Measurements from ENCODE around the gene TTBK1. TPM values are rescaled to one million over a fixed set of nuclear protein-coding genes. Genes with fewer than 3 reads are reported as not detected.

TTBK1 gene
- polyA plus RNA-seq, 4 donors, result 0.89 to 2.1 (median 1.0) TPM

GRCh38 chr6:43254138-43254817, 11.0 kb downstream of the TTBK1 start:
- 80 to 86% (median 83%) methylated on average over 15 of the region's 15 CpGs for WGBS, 3 donors
- Histone ChIP-seq H3K4me1 (ENCODE audit: control insufficient read depth in 3 of 3, insufficient read depth in 2 of 3, low read depth in 1 of 3, low read length in 2 of 3) (no peaks in the 10 kb centered on the region), H3K27me3 (ENCODE audit: control insufficient read depth in 3 of 3, insufficient read depth in 3 of 3, low read length in 3 of 3) (peaks cover 0 to 20% (median 0%) of the 10 kb centered on the region in 3 donors), H3K4me3 (ENCODE audit: low read depth in 1 of 3, low read length in 3 of 3) (no peak overlapping the region), H3K27ac (ENCODE audit: low read depth in 1 of 3, low read length in 2 of 3) (no peak overlapping the region), H3K9me3 (ENCODE audit: control insufficient read depth in 2 of 2, insufficient read depth in 1 of 2, low read depth in 1 of 2, low read length in 1 of 2) (no peaks in the 10 kb centered on the region), H3K36me3 (ENCODE audit: control insufficient read depth in 3 of 3, insufficient read depth in 2 of 3, low read depth in 1 of 3, low read length in 3 of 3) (peaks cover 0 to 2% (median 0%) of the 10 kb centered on the region in 3 donors)
- no peak for FAIRE-seq
- no peak for DNase-seq

- H3K36me3 ChIP-seq (ENCODE audit: control insufficient read depth in 3 of 3, insufficient read depth in 2 of 3, low read depth in 1 of 3, low read length in 3 of 3), result peaks cover 0 to 2% (median 0%) of the 10 kb centered on the region in 3 donors
- no peaks in the 10 kb centered on the region for H3K4me1 ChIP-seq (ENCODE audit: control insufficient read depth in 3 of 3, insufficient read depth in 2 of 3, low read depth in 1 of 3, low read length in 2 of 3)
- no peak overlapping the region for H3K27ac ChIP-seq (ENCODE audit: low read depth in 1 of 3, low read length in 2 of 3)
- H3K9me3 ChIP-seq (ENCODE audit: control insufficient read depth in 2 of 2, insufficient read depth in 1 of 2, low read depth in 1 of 2, low read length in 1 of 2), result no peaks in the 10 kb centered on the region
- H3K4me3 ChIP-seq (ENCODE audit: low read depth in 1 of 3, low read length in 3 of 3), result no peak overlapping the region
- FAIRE-seq (no peak), DNase-seq (no peak)
- WGBS, 3 donors, result 79 to 86% (median 82%) methylated on average over 11 of the region's 11 CpGs
- peaks cover 0 to 20% (median 0%) of the 10 kb centered on the region in 3 donors for H3K27me3 ChIP-seq (ENCODE audit: control insufficient read depth in 3 of 3, insufficient read depth in 3 of 3, low read length in 3 of 3)
Observed at GRCh38 chr6:43254846-43255245, 11.6 kb downstream of the TTBK1 start.

GRCh38 chr6:43255408-43256054, 12.2 kb downstream of the TTBK1 start:
- 73 to 81% (median 80%) methylated on average over 10 to 11 of the region's 11 CpGs for WGBS, 3 donors
- Histone ChIP-seq H3K4me3 (ENCODE audit: low read depth in 1 of 3, low read length in 3 of 3) (no peak overlapping the region), H3K4me1 (ENCODE audit: control insufficient read depth in 3 of 3, insufficient read depth in 2 of 3, low read depth in 1 of 3, low read length in 2 of 3) (no peaks in the 10 kb centered on the region), H3K36me3 (ENCODE audit: control insufficient read depth in 3 of 3, insufficient read depth in 2 of 3, low read depth in 1 of 3, low read length in 3 of 3) (peaks cover 0 to 2% (median 0%) of the 10 kb centered on the region in 3 donors), H3K27me3 (ENCODE audit: control insufficient read depth in 3 of 3, insufficient read depth in 3 of 3, low read length in 3 of 3) (peaks cover 0 to 18% (median 0%) of the 10 kb centered on the region in 3 donors), H3K27ac (ENCODE audit: low read depth in 1 of 3, low read length in 2 of 3) (no peak overlapping the region), H3K9me3 (ENCODE audit: control insufficient read depth in 2 of 2, insufficient read depth in 1 of 2, low read depth in 1 of 2, low read length in 1 of 2) (no peaks in the 10 kb centered on the region)
- no peak for DNase-seq
- no peak for FAIRE-seq

GRCh38 chr6:43256670-43257366, 13.5 kb downstream of the TTBK1 start:
- H3K4me3 ChIP-seq (ENCODE audit: low read depth in 1 of 3, low read length in 3 of 3), result no peak overlapping the region
- H3K36me3 ChIP-seq (ENCODE audit: control insufficient read depth in 3 of 3, insufficient read depth in 2 of 3, low read depth in 1 of 3, low read length in 3 of 3), result peaks cover 0 to 2% (median 0%) of the 10 kb centered on the region in 3 donors
- H3K4me1 ChIP-seq (ENCODE audit: control insufficient read depth in 3 of 3, insufficient read depth in 2 of 3, low read depth in 1 of 3, low read length in 2 of 3), result peaks cover 0 to 2% (median 0%) of the 10 kb centered on the region in 3 donors
- FAIRE-seq, result no peak
- no peak for DNase-seq
- H3K27me3 ChIP-seq (ENCODE audit: control insufficient read depth in 3 of 3, insufficient read depth in 3 of 3, low read length in 3 of 3), result peaks cover 0 to 5% (median 0%) of the 10 kb centered on the region in 3 donors
- 85 to 89% (median 88%) methylated on average over 9 of the region's 9 CpGs for WGBS, 3 donors
- H3K27ac ChIP-seq (ENCODE audit: low read depth in 1 of 3, low read length in 2 of 3), result no peak overlapping the region
- no peaks in the 10 kb centered on the region for H3K9me3 ChIP-seq (ENCODE audit: control insufficient read depth in 2 of 2, insufficient read depth in 1 of 2, low read depth in 1 of 2, low read length in 1 of 2)

GRCh38 chr6:43257367-43258145, 14.3 kb downstream of the TTBK1 start:
- Histone ChIP-seq H3K9me3 (ENCODE audit: control insufficient read depth in 2 of 2, insufficient read depth in 1 of 2, low read depth in 1 of 2, low read length in 1 of 2) (no peaks in the 10 kb centered on the region), H3K27me3 (ENCODE audit: control insufficient read depth in 3 of 3, insufficient read depth in 3 of 3, low read length in 3 of 3) (no peaks in the 10 kb centered on the region), H3K4me3 (ENCODE audit: low read depth in 1 of 3, low read length in 3 of 3) (no peak overlapping the region), H3K27ac (ENCODE audit: low read depth in 1 of 3, low read length in 2 of 3) (no peak overlapping the region), H3K4me1 (ENCODE audit: control insufficient read depth in 3 of 3, insufficient read depth in 2 of 3, low read depth in 1 of 3, low read length in 2 of 3) (peaks cover 0 to 10% (median 0%) of the 10 kb centered on the region in 3 donors), H3K36me3 (ENCODE audit: control insufficient read depth in 3 of 3, insufficient read depth in 2 of 3, low read depth in 1 of 3, low read length in 3 of 3) (peaks cover 0 to 2% (median 0%) of the 10 kb centered on the region in 3 donors)
- DNase-seq (no peak), FAIRE-seq (no peak)
- 61 to 71% (median 68%) methylated on average over 12 of the region's 12 CpGs for WGBS, 3 donors

- WGBS, 3 donors, result 66 to 70% (median 68%) methylated on average over 4 of the region's 4 CpGs
- H3K36me3 ChIP-seq (ENCODE audit: control insufficient read depth in 3 of 3, insufficient read depth in 2 of 3, low read depth in 1 of 3, low read length in 3 of 3), result peaks cover 0 to 1% (median 0%) of the 10 kb centered on the region in 3 donors
- DNase-seq (no peak), FAIRE-seq (no peak)
- H3K4me3 ChIP-seq (ENCODE audit: low read depth in 1 of 3, low read length in 3 of 3), result no peak overlapping the region
- H3K27ac ChIP-seq (ENCODE audit: low read depth in 1 of 3, low read length in 2 of 3), result no peak overlapping the region
- peaks cover 0 to 14% (median 0%) of the 10 kb centered on the region in 3 donors for H3K4me1 ChIP-seq (ENCODE audit: control insufficient read depth in 3 of 3, insufficient read depth in 2 of 3, low read depth in 1 of 3, low read length in 2 of 3)
- H3K9me3 ChIP-seq (ENCODE audit: control insufficient read depth in 2 of 2, insufficient read depth in 1 of 2, low read depth in 1 of 2, low read length in 1 of 2), result no peaks in the 10 kb centered on the region
- no peaks in the 10 kb centered on the region for H3K27me3 ChIP-seq (ENCODE audit: control insufficient read depth in 3 of 3, insufficient read depth in 3 of 3, low read length in 3 of 3)
Observed at GRCh38 chr6:43258180-43258579, 14.9 kb downstream of the TTBK1 start.

- Histone ChIP-seq H3K4me3 (ENCODE audit: low read depth in 1 of 3, low read length in 3 of 3) (no peak overlapping the region), H3K4me1 (ENCODE audit: control insufficient read depth in 3 of 3, insufficient read depth in 2 of 3, low read depth in 1 of 3, low read length in 2 of 3) (peaks cover 0 to 21% (median 0%) of the 10 kb centered on the region in 3 donors), H3K9me3 (ENCODE audit: control insufficient read depth in 2 of 2, insufficient read depth in 1 of 2, low read depth in 1 of 2, low read length in 1 of 2) (no peaks in the 10 kb centered on the region), H3K27ac (ENCODE audit: low read depth in 1 of 3, low read length in 2 of 3) (no peak overlapping the region), H3K36me3 (ENCODE audit: control insufficient read depth in 3 of 3, insufficient read depth in 2 of 3, low read depth in 1 of 3, low read length in 3 of 3) (peaks cover 0 to 3% (median 0%) of the 10 kb centered on the region in 3 donors), H3K27me3 (ENCODE audit: control insufficient read depth in 3 of 3, insufficient read depth in 3 of 3, low read length in 3 of 3) (no peaks in the 10 kb centered on the region)
- FAIRE-seq (no peak), DNase-seq (no peak)
- WGBS, 3 donors, result 90 to 94% (median 91%) methylated on average over 24 to 30 of the region's 30 CpGs
Observed at GRCh38 chr6:43258807-43259686, 15.8 kb downstream of the TTBK1 start.

Data from small intestine (tissue), 7 donors.